ENCODE results near the gene RXRA. TPM values are rescaled to one million over a fixed set of nuclear protein-coding genes. Genes with fewer than 3 reads are reported as not detected.

The RXRA gene
- total and polyA plus RNA-seq, 10 of the 15 experiments (the other 5 are each of a cell fraction or from before 2014, with no cell fraction given): 0.89 to 36.8 (median 11.1) TPM

- ATAC-seq (no peak), FAIRE-seq (no peak), DNase-seq (ENCODE audit: low read depth, low spot score) (no peak)
- in situ Hi-C loops (cut with MboI): no loop called here
- Histone ChIP-seq H3K4me3 (no peak overlapping the region), H3K27me3 (replicated peaks in 1 of 2; ENCODE audit: control insufficient read depth in 2 of 2, insufficient read depth in 2 of 2, low read length in 1 of 2) (no peaks in the 10 kb centered on the region), H3K79me2 (ENCODE audit: control insufficient read depth, insufficient read depth, low read length) (no peaks in the 10 kb centered on the region), H3K4me1 (ENCODE audit: control insufficient read depth, insufficient read depth, low read length) (no peaks in the 10 kb centered on the region), H3K27ac (ENCODE audit: control insufficient read depth, insufficient read depth) (no peak overlapping the region), H4K20me1 (ENCODE audit: control insufficient read depth, insufficient read depth) (no peaks in the 10 kb centered on the region), H3K9ac (ENCODE audit: control insufficient read depth, insufficient read depth, low read length) (no peak overlapping the region), H3K4me2 (ENCODE audit: control insufficient read depth, insufficient read depth) (no peak overlapping the region), H3K36me3 (ENCODE audit: control insufficient read depth in 2 of 2, insufficient read depth in 2 of 2, low read length in 1 of 2) (no peaks in the 10 kb centered on the region), H3K9me3 (replicated peaks; ENCODE audit: control insufficient read depth, insufficient read depth, low read length) (no peaks in the 10 kb centered on the region), H2AFZ (ENCODE audit: control insufficient read depth, low read depth, low read length) (no peak overlapping the region)
- SMC1A ChIA-PET (ENCODE audit: uncharacterized antibody, unreplicated experiment): interaction anchor here (1.5 kb wide), 1 partner anchor 81 kb away, joined by 5 read pairs; no protein-coding TSS in a partner anchor
- RAD21 ChIA-PET (ENCODE audit: unreplicated experiment): no interaction called here
- BruUV-seq (replicated peaks): no TSS peak
- WGBS (ENCODE audit: insufficient coverage, insufficient replicate concordance, low lambda C conversion rate, missing lambda C conversion rate): 82% methylated on average over 13 of the region's 15 CpGs
- CTCF ChIA-PET: interaction anchor here (3.6 kb wide), 1 partner anchor 80 kb away, joined by 31 read pairs; no protein-coding TSS in a partner anchor
- POLR2A ChIA-PET: no interaction called here
- intact Hi-C loops (cut with micrococcal nuclease; ENCODE audit: unreplicated experiment): no loop called here
- TF ChIP-seq USF1 (IDR thresholded peaks at IDR 0.05; ENCODE audit: borderline replicate concordance, extremely low read length, insufficient read depth, low read depth, low read length) (no peak), ZNF384 (IDR thresholded peaks at IDR 0.05; ENCODE audit: borderline replicate concordance, low read depth, low read length) (no peak), SREBF2 (IDR thresholded peaks at IDR 0.05; ENCODE audit: low read length) (no peak), HDAC2 (IDR thresholded peaks at IDR 0.05) (no peak), PAX5 (IDR thresholded peaks at IDR 0.05; ENCODE audit: borderline replicate concordance, low read depth, low read length) (no peak), E2F4 (IDR thresholded peaks at IDR 0.05; ENCODE audit: low read depth, low read length) (no peak), ZNF274 (IDR thresholded peaks at IDR 0.05; ENCODE audit: insufficient read depth, insufficient read length) (no peak), ATF2 (IDR thresholded peaks at IDR 0.05; ENCODE audit: low read length) (no peak), SP1 (IDR thresholded peaks at IDR 0.05; ENCODE audit: low read depth, low read length) (no peak), YBX1 (IDR thresholded peaks at IDR 0.05) (no peak), NFYA (IDR thresholded peaks at IDR 0.05; ENCODE audit: borderline replicate concordance, low read depth, low read length) (no peak), ZNF24 (IDR thresholded peaks at IDR 0.05) (no peak), SIN3A (IDR thresholded peaks at IDR 0.05; ENCODE audit: low read depth, low read length) (no peak), ZBTB40 (IDR thresholded peaks at IDR 0.05; ENCODE audit: borderline replicate concordance) (no peak), PML (IDR thresholded peaks at IDR 0.05; ENCODE audit: low read length) (no peak), USF2 (IDR thresholded peaks at IDR 0.05; ENCODE audit: borderline replicate concordance, low read depth, low read length) (no peak), NBN (IDR thresholded peaks at IDR 0.05) (no peak), ZSCAN29 (IDR thresholded peaks at IDR 0.05) (no peak)
Measured at GRCh38 chr9:134361843-134362414, 35.7 kb downstream of the RXRA start.

All from GM12878 (cell line).